H1 (cell line): ENCODE measurements around the gene KRIT1.

Experiments
- CEBPB ChIP-seq: IDR thresholded peaks from 2 replicates; pipeline ENCODE4 v1.6.1; 2012; ENCODE audit warnings: low read depth, low read length
- CHD1 ChIP-seq: IDR thresholded peaks from 2 replicates; pipeline ENCODE4 v1.6.1; 2012; ENCODE audit warnings: low read depth, low read length, improper control_type of control experiment
- EGR1 ChIP-seq: IDR thresholded peaks from 2 replicates; pipeline ENCODE4 v1.6.1; 2011; ENCODE audit warnings: low read depth, low read length, borderline replicate concordance
- POLR2A ChIP-seq, 2 experiments: IDR thresholded peaks; 1 replicate in 1 of 2; 2 replicates in 1 of 2; pipeline ENCODE4 v1.6.1; 2011; ENCODE audit warnings: low read depth in 2 of 2, low read length in 2 of 2, mild to moderate bottlenecking in 2 of 2; ENCODE audit errors: control extremely low read depth in 1 of 2
- POLR2AphosphoS5 ChIP-seq: IDR thresholded peaks from 2 replicates; pipeline ENCODE4 v1.6.1; 2011; ENCODE audit warnings: low read depth, low read length
- ZNF274 ChIP-seq: IDR thresholded peaks from 2 replicates; pipeline ENCODE4 v1.7.0; 2012; ENCODE audit warnings: low read length, borderline replicate concordance; ENCODE audit errors: extremely low read depth
- TF ChIP-seq, protein P1 (sequence below), 3 experiments: IDR thresholded peaks; 1 replicate in 2 of 3; 2 replicates in 1 of 3; pipeline versions ENCODE4 v1.5.1 to v1.6.1; 2011; ENCODE audit warnings: low read length in 3 of 3, mild to moderate bottlenecking in 3 of 3, inconsistent platforms in 2 of 3, low read depth in 1 of 3, moderate library complexity in 1 of 3; ENCODE audit not compliant: insufficient read depth in 1 of 3; ENCODE audit errors: control extremely low read depth in 1 of 3

DNA sequence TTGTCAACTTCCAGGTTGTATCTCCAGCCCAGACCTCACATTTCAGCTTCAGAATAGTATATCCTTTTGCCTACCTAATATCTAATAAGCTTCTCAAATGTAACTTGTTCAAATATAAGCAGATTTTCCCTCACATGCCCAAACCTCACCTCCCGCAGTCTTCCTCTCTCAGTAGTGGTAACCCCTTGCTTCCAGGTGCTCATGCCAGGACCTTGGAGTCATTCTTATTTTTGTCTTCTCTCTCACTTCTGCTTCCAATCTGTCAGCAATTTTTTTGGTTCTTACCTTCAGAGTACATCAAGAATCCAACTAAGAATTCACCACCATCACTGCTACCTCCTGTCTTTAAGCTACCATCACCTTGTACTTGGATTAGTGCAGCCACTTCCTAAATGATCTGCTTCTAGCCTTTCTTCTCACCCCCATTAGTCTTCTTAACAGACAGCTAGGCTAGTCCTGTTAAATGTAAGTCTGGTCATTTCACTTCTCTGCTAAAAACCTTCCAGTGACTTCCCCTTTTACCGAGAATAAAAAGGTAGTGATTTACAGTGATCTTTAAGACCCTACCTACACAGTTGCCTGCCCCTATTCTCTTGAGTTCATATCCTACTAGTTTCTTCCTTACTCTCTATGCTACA lies 14.0 kb upstream of the KRIT1 start:
- TF ChIP-seq, protein P1, sequence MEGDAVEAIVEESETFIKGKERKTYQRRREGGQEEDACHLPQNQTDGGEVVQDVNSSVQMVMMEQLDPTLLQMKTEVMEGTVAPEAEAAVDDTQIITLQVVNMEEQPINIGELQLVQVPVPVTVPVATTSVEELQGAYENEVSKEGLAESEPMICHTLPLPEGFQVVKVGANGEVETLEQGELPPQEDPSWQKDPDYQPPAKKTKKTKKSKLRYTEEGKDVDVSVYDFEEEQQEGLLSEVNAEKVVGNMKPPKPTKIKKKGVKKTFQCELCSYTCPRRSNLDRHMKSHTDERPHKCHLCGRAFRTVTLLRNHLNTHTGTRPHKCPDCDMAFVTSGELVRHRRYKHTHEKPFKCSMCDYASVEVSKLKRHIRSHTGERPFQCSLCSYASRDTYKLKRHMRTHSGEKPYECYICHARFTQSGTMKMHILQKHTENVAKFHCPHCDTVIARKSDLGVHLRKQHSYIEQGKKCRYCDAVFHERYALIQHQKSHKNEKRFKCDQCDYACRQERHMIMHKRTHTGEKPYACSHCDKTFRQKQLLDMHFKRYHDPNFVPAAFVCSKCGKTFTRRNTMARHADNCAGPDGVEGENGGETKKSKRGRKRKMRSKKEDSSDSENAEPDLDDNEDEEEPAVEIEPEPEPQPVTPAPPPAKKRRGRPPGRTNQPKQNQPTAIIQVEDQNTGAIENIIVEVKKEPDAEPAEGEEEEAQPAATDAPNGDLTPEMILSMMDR (IDR thresholded peaks at IDR 0.05; ENCODE audit: control extremely low read depth in 1 of 3, insufficient read depth in 1 of 3, low read depth in 1 of 3, low read length in 3 of 3), result no peak
- no peak for TF ChIP-seq CEBPB
- no peak for TF ChIP-seq POLR2A (IDR thresholded peaks at IDR 0.05; ENCODE audit: control extremely low read depth in 1 of 2, low read depth in 2 of 2, low read length in 2 of 2)
- no peak for TF ChIP-seq ZNF274
- no peak for TF ChIP-seq POLR2AphosphoS5
- TF ChIP-seq EGR1, result no peak
- TF ChIP-seq CHD1, result no peak
